NCI-H446 (cell line): ENCODE data around the gene CCDC30.
"Not testable (repeated sequence)": the region's sequence is repeated elsewhere in the genome, so short reads cannot be mapped to it uniquely, and the experiment has no call there.

Source experiments
- DNase-seq, 2 experiments: peaks; one replicate each; lab custom pipeline; 2025; lab: John Stamatoyannopoulos, UW

CCDC30 gene

GRCh38 chr1:42657981-42658876 lies 195.1 kb downstream of the CCDC30 start, which contains the start of gene PPIH:
Gene PPIH, plus strand, starts transcription at chr1:42658423. Its CDS starts 24 bp downstream, at chr1:42658447.
- DNase-seq = peak; percentile 84 to 95

- no peak for DNase-seq
Measured at GRCh38 chr1:42658877-42659337, 195.8 kb downstream of the CCDC30 start.

- DNase-seq = no peak
Measured at GRCh38 chr1:42660907-42661500, 197.9 kb downstream of the CCDC30 start.

GRCh38 chr1:42669936-42670335 lies 206.8 kb downstream of the CCDC30 start:
- DNase-seq = no peak

GRCh38 chr1:42670425-42670824 lies 207.3 kb downstream of the CCDC30 start:
- no peak for DNase-seq

- peak in 1 of 2 experiments; percentile 36 for DNase-seq
Measured at GRCh38 chr1:42674214-42674613, 211.1 kb downstream of the CCDC30 start.

- no peak for DNase-seq
Measured at GRCh38 chr1:42674682-42675081, 211.6 kb downstream of the CCDC30 start.

- no peak for DNase-seq
Measured at GRCh38 chr1:42675467-42675866, 212.4 kb downstream of the CCDC30 start.

- no peak for DNase-seq
Measured at GRCh38 chr1:42676534-42677087, 213.5 kb downstream of the CCDC30 start.

GRCh38 chr1:42679364-42679983 lies 216.4 kb downstream of the CCDC30 start:
- no peak for DNase-seq

- DNase-seq = no peak
Measured at GRCh38 chr1:42680055-42680454, 217.0 kb downstream of the CCDC30 start.

- no peak for DNase-seq
Measured at GRCh38 chr1:42680921-42681683, 218.0 kb downstream of the CCDC30 start.

GRCh38 chr1:42681741-42682483 lies 218.8 kb downstream of the CCDC30 start, which contains the start of gene YBX1:
Gene YBX1, plus strand, starts transcription at chr1:42682418. Its CDS starts 148 bp downstream, at chr1:42682566.
- DNase-seq = peak; percentile 97 to 99

- DNase-seq = not testable (repeated sequence)
Measured at GRCh38 chr1:42682484-42682738, 219.3 kb downstream of the CCDC30 start.

GRCh38 chr1:42682739-42683531 lies 219.8 kb downstream of the CCDC30 start:
- peak in 1 of 2 experiments; percentile 53 for DNase-seq

- peak in 1 of 2 experiments; percentile 27 for DNase-seq
Measured at GRCh38 chr1:42684139-42684538, 221.1 kb downstream of the CCDC30 start.

- no peak for DNase-seq
Measured at GRCh38 chr1:42686418-42686817, 223.3 kb downstream of the CCDC30 start.

- no peak for DNase-seq
Measured at GRCh38 chr1:42689912-42690311, 226.8 kb downstream of the CCDC30 start.

GRCh38 chr1:42690477-42691156 lies 227.5 kb downstream of the CCDC30 start:
- DNase-seq = no peak

GRCh38 chr1:42691157-42691498 lies 228.0 kb downstream of the CCDC30 start:
- no peak for DNase-seq
